ENCODE results near the gene ZNF76. TPM values are rescaled to one million over a fixed set of nuclear protein-coding genes. Genes with fewer than 3 reads are reported as not detected.

ZNF76 gene
- polyA plus RNA-seq, 3 donors: 17.2 to 25.9 (median 23.3) TPM

DNA sequence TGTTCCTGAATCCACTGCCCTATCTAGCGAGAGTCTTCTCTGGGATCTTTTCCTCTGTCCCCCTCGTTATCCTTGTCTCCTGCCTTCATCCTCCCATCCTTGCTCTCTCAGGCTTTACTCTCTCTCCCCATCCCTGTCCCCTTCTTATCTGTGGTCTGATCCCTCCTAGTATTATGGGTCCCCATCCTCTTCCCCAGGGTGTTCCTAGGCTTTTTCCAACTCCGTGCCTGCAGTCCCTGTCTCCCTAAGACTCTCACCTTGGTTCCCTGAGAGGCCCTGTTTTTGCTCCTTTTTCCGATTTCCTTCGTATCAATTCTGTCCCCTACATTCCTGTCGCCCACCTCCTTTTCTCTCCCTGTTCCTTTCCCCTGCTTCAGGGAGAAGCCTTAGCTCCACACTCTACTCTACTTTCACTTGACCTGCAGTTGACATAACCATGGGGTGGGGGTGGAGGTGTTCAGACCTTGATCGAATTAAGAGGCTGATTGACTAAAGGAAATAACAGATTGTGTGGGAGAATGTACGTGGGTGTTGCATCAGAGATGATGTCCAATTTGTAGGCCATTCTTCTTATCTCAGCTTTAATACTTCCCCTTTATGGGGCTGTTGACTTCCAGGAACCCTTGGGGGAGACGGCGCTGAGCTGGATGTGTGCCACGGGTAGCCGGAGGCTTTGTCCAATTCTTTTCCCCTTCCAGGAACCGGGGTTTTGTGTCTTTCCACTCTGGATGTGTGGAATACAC lies 83.7 kb downstream of the ZNF76 start:
- WGBS, 3 donors: 6 to 16% (median 8%) methylated on average over 13 of the region's 13 CpGs
- H3K27ac ChIP-seq (ENCODE audit: low read depth, low read length): no peak overlapping the region

GRCh38 chr6:35343835-35344550 lies 84.5 kb downstream of the ZNF76 start:
- no peak overlapping the region for H3K27ac ChIP-seq (ENCODE audit: low read depth, low read length)
- WGBS, 3 donors: 60 to 71% (median 64%) methylated on average over 6 of the region's 6 CpGs

Other genes starting within 250 kb of the ZNF76 start
- under 1 TPM in 1 of 3 donors, not detected in 2; 0.04 TPM for gene TCP11, start 118.4 kb upstream of the ZNF76 start, polyA plus RNA-seq
- under 1 TPM; 0.01 to 0.25 (median 0.11) TPM for gene SCUBE3, start 45.8 kb upstream of the ZNF76 start, polyA plus RNA-seq
- 10 to 100 TPM in 1 of 3 donors, 1 to 10 TPM in 2; 4.2 to 17.3 (median 8.6) TPM for gene DEF6, start 38.1 kb downstream of the ZNF76 start, polyA plus RNA-seq
- 10 to 100 TPM in 2 of 3 donors, 1 to 10 TPM in 1; 5.9 to 22.9 (median 14.3) TPM for gene PPARD, start 82.8 kb downstream of the ZNF76 start, polyA plus RNA-seq
- gene FANCE, start 192.6 kb downstream of the ZNF76 start, polyA plus RNA-seq: 1 to 10 TPM; 2.9 to 4.3 (median 4.2) TPM
- 1,000 to 10,000 TPM; 1,589 to 2,638 (median 2,305) TPM for gene RPL10A, start 208.7 kb downstream of the ZNF76 start, polyA plus RNA-seq
- gene TEAD3, start 237.3 kb downstream of the ZNF76 start, polyA plus RNA-seq: 10 to 100 TPM in 2 of 3 donors, 1 to 10 TPM in 1; 4.7 to 18.7 (median 16.0) TPM